Measurements from ENCODE around the gene UBE4B.

The UBE4B gene

GRCh38 chr1:10117865-10118264, 85.1 kb downstream of the UBE4B start:
- in situ Hi-C loops (cut with HindIII; ENCODE audit: low sequenced_read_pairs): no loop called here

GRCh38 chr1:10121688-10122087, 88.9 kb downstream of the UBE4B start:
- in situ Hi-C loops (cut with HindIII; ENCODE audit: low sequenced_read_pairs): no loop called here
- no peak for DNase-seq (ENCODE audit: low read depth, low spot score)
- H3K4me3 ChIP-seq (ENCODE audit: low read depth, low read length): no peak overlapping the region
- TF ChIP-seq CTCF (IDR thresholded peaks at IDR 0.05; ENCODE audit: low read depth, low read length): no peak

More at GRCh38 chr1:10117865-10118264, 85.1 kb downstream of the UBE4B start:
- no peak for TF ChIP-seq CTCF (IDR thresholded peaks at IDR 0.05; ENCODE audit: low read depth, low read length)
- DNase-seq (ENCODE audit: low read depth, low spot score): peak; percentile 16
- no peak overlapping the region for H3K4me3 ChIP-seq (ENCODE audit: low read depth, low read length)

GRCh38 chr1:10122926-10123325, 90.2 kb downstream of the UBE4B start:
- DNase-seq (ENCODE audit: low read depth, low spot score): peak; percentile 72
- TF ChIP-seq CTCF (IDR thresholded peaks at IDR 0.05; ENCODE audit: low read depth, low read length): no peak
- no peak overlapping the region for H3K4me3 ChIP-seq (ENCODE audit: low read depth, low read length)
- in situ Hi-C loops (cut with HindIII; ENCODE audit: low sequenced_read_pairs): no loop called here

GRCh38 chr1:10128101-10128765, 95.5 kb downstream of the UBE4B start:
- no peak for DNase-seq (ENCODE audit: low read depth, low spot score)
- TF ChIP-seq CTCF (IDR thresholded peaks at IDR 0.05; ENCODE audit: low read depth, low read length): no peak
- H3K4me3 ChIP-seq (ENCODE audit: low read depth, low read length): no peak overlapping the region
- in situ Hi-C loops (cut with HindIII; ENCODE audit: low sequenced_read_pairs): no loop called here

GRCh38 chr1:10132316-10132715, 99.6 kb downstream of the UBE4B start:
- in situ Hi-C loops (cut with HindIII; ENCODE audit: low sequenced_read_pairs): no loop called here
- no peak overlapping the region for H3K4me3 ChIP-seq (ENCODE audit: low read depth, low read length)
- DNase-seq (ENCODE audit: low read depth, low spot score): no peak
- TF ChIP-seq CTCF (IDR thresholded peaks at IDR 0.05; ENCODE audit: low read depth, low read length): no peak

- in situ Hi-C loops (cut with HindIII; ENCODE audit: low sequenced_read_pairs): no loop called here
- DNase-seq (ENCODE audit: low read depth, low spot score): no peak
- no peak overlapping the region for H3K4me3 ChIP-seq (ENCODE audit: low read depth, low read length)
- TF ChIP-seq CTCF (IDR thresholded peaks at IDR 0.05; ENCODE audit: low read depth, low read length): no peak
Measured at GRCh38 chr1:10132852-10133251, 100.1 kb downstream of the UBE4B start.

Data from astrocyte of the spinal cord (primary cell).